Smooth muscle cell (in vitro differentiated cells): ENCODE measurements around the gene WFS1. TPM values are rescaled to one million over a fixed set of nuclear protein-coding genes. Genes with fewer than 3 reads are reported as not detected.

Experiments
- DNase-seq: peaks from one replicate; lab custom pipeline; 2025; ENCODE audit not compliant: unreplicated experiment; lab: John Stamatoyannopoulos, UW
- H2AFZ ChIP-seq: fragments of 200-600 bp; sonication (generic); 2 replicates; pipeline ENCODE4 v1.6.0; 2016; ENCODE audit warnings: antibody characterized with exemption, low read depth, mild to moderate bottlenecking
- H3F3A ChIP-seq: fragments of 200-600 bp; sonication (generic); 2 replicates; pipeline ENCODE4 v1.6.0; 2017; ENCODE audit warnings: antibody characterized with exemption, low read depth
- H3K27ac ChIP-seq: fragments of 200-600 bp; sonication (generic); 2 replicates; pipeline ENCODE4 v1.5.1; 2016; ENCODE audit warnings: low read depth, mild to moderate bottlenecking
- H3K27me3 ChIP-seq: fragments of 200-600 bp; sonication (generic); 2 replicates; pipeline ENCODE4 v1.6.1; 2016; ENCODE audit warnings: low read depth, mild to moderate bottlenecking
- H3K36me3 ChIP-seq: fragments of 200-600 bp; sonication (generic); 2 replicates; pipeline ENCODE4 v1.5.1; 2016; ENCODE audit warnings: low read depth
- H3K4me1 ChIP-seq: fragments of 200-600 bp; sonication (generic); 2 replicates; pipeline ENCODE4 v1.5.1; 2016; ENCODE audit warnings: low read depth
- H3K4me2 ChIP-seq: fragments of 200-600 bp; sonication (generic); 2 replicates; pipeline ENCODE4 v1.6.0; 2016; ENCODE audit warnings: mild to moderate bottlenecking
- H3K4me3 ChIP-seq: fragments of 200-600 bp; sonication (generic); 2 replicates; pipeline ENCODE4 v1.5.1; 2016; ENCODE audit warnings: mild to moderate bottlenecking
- H3K79me2 ChIP-seq: fragments of 200-600 bp; sonication (generic); 2 replicates; pipeline ENCODE4 v1.6.0; 2016; ENCODE audit warnings: low read depth, mild to moderate bottlenecking
- H3K9ac ChIP-seq: fragments of 200-600 bp; sonication (generic); 2 replicates; pipeline ENCODE4 v1.6.0; 2016; ENCODE audit warnings: low read depth
- H3K9me3 ChIP-seq: fragments of 200-600 bp; sonication (generic); replicated peaks from 2 replicates; pipeline ENCODE4 v1.5.1; 2016; ENCODE audit warnings: low read depth
- H4K20me1 ChIP-seq: fragments of 200-600 bp; sonication (generic); 2 replicates; pipeline ENCODE4 v1.6.0; 2016; ENCODE audit warnings: low read depth
- CTCF ChIP-seq: fragments of 200-600 bp; sonication (generic); IDR thresholded peaks from 2 replicates; pipeline ENCODE4 v1.5.1; 2017; ENCODE audit warnings: borderline replicate concordance, mild to moderate bottlenecking, antibody characterized with exemption; ENCODE audit not compliant: insufficient read depth, poor library complexity, severe bottlenecking
- WGBS: methylation state at CpG from one replicate; pipeline ENCODE4 v1.1.7; 2016; ENCODE audit warnings: low lambda C conversion rate; 5-methylcytosine and 5-hydroxymethylcytosine counted together
- polyA plus RNA-seq: library from polyadenylated mRNA; unstranded; fragments of >200 nt; fragmentation: Nextera tagmentation; extraction: Ambion mirVana; gene quantifications from 2 replicates; pipeline ENCODE4 v1.2.1, GENCODE V29; 2016
- total RNA-seq: library from RNA; depleted of rRNA; stranded (reverse); fragments of >200 nt; gene quantifications from 2 replicates; pipeline ENCODE4 v1.2.3, GENCODE V29; 2014

WFS1 gene
- total and polyA plus RNA-seq, 2 experiments from 2014 or later = 28.6 to 30.2 TPM

DNA sequence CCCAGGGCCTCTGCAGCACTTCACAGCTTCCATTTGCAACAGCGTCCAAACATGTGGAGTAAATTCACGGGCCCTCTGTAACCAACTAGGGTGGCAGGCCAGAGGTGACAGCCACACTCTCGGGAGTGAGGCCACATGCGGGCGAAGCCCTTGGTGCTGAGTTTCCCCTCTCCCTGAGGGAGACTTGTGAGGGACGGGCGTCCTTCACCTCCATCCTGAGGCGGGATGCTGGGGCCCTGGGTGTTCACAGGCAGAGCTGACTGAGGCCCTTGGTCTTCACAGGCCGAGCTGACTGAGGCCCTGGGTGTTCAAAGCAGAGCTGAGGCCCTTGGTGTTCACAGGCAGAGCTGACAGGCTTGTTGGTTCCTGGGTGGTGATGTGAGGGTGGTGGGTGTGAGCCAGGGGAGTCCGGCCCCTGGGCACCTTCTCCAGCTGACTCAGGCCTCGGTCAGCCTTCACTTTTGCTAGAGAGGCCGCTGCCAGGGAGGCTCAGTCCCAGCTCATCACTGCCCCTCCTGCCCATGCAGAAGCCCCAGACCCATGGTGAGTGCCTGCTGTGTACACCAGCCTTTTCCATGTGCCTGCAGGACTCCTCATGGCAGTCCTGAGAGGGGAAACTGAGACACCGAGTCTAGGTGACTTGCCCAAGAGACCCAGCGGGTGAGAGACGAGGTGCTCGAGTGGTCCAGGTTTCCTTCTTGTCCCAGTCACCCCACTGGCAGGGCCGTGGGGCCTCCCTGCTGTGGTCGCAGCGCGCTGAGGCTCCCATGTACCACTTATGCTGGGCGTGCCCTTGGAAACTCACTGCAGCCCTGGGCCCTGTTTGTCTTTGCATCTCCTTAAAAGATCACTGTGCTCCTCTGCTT, 8.5 kb downstream of the WFS1 start:
- peaks cover 97% of the 10 kb centered on the region for H4K20me1 ChIP-seq
- H3K4me1 ChIP-seq = no peaks in the 10 kb centered on the region
- DNase-seq = no peak
- 86% methylated on average over 21 of the region's 21 CpGs for WGBS
- peaks cover 14% of the 10 kb centered on the region for H3K79me2 ChIP-seq
- H3K4me3 ChIP-seq = no peak overlapping the region
- no peak overlapping the region for H2AFZ ChIP-seq
- peak overlapping the region; percentile 70 for H3K4me2 ChIP-seq
- H3K9me3 ChIP-seq = no peaks in the 10 kb centered on the region
- no peaks in the 10 kb centered on the region for H3K27me3 ChIP-seq
- no peak overlapping the region for H3K9ac ChIP-seq
- TF ChIP-seq CTCF = no peak
- no peaks in the 10 kb centered on the region for H3K36me3 ChIP-seq
- H3K27ac ChIP-seq = peak overlapping the region; percentile 19
- H3F3A ChIP-seq = no peaks in the 10 kb centered on the region

DNA sequence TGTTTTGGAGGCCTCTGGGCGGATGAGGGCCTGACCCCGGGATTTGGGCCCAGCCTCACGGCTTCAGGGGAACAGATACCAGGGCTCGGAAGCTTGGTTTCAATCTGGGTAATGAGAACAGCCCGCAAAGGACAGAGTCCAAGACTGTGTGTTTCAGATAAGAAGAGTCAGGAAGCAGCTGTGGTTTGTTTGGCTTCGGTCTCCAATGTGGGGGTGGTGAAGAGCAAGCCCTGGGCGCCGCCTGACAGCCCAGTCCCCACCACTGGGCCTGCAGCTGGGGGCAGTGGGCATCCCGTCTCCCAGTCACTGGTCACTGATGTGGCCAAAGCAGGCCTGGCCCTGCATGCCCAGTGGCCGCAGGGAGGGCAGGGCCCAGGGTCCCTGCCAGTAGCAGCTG, 9.1 kb downstream of the WFS1 start:
- H3K79me2 ChIP-seq = peaks cover 14% of the 10 kb centered on the region
- H3K9me3 ChIP-seq = no peaks in the 10 kb centered on the region
- TF ChIP-seq CTCF = no peak
- H2AFZ ChIP-seq = no peak overlapping the region
- 32% methylated on average over 10 of the region's 10 CpGs for WGBS
- H3K27ac ChIP-seq = peak overlapping the region; percentile 19
- DNase-seq = no peak
- peaks cover 96% of the 10 kb centered on the region for H4K20me1 ChIP-seq
- no peaks in the 10 kb centered on the region for H3F3A ChIP-seq
- H3K36me3 ChIP-seq = no peaks in the 10 kb centered on the region
- H3K4me2 ChIP-seq = peak overlapping the region; percentile 70
- no peak overlapping the region for H3K4me3 ChIP-seq
- no peaks in the 10 kb centered on the region for H3K4me1 ChIP-seq
- H3K27me3 ChIP-seq = no peaks in the 10 kb centered on the region
- no peak overlapping the region for H3K9ac ChIP-seq

DNA sequence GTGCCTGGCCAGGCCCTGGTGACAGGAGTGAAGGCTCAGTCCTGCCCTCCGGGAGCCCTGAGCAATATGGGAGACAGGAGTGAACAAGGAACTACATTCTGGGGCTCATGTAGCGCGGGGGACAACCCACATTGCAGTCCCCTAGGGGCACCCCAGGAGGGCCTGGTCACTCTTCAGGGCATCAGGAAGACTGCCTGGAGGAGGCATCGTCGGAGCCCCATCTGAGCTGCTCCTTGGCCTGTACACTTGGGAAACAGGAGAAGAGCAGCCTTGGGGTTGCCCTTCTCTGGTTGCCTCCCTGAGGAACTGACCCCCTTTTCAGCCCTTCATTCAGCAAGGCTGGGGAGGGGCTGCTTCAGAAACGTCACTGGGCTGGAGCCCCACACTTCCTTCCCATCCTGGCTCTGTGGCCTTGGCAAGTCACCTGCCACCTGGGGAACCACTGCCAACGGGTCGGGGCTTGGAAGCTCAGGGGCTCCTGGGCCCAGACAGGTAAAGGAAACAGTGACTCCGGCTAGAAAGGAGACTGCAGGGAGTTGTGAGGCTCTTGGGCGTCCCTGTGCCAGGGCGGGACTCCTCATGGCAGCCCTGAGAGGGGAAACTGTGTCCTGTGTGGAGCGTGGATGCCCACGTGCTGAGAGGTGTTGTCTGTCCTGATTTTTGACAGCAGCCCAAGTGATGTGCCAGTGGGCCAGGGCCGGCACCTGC, 10.1 kb downstream of the WFS1 start:
- Histone ChIP-seq H3K4me1 (no peaks in the 10 kb centered on the region), H3K27me3 (no peaks in the 10 kb centered on the region), H3K27ac (no peak overlapping the region), H4K20me1 (peaks cover 93% of the 10 kb centered on the region), H3K36me3 (no peaks in the 10 kb centered on the region), H3K4me3 (no peak overlapping the region), H3K79me2 (peaks cover 14% of the 10 kb centered on the region), H3F3A (no peaks in the 10 kb centered on the region), H3K9ac (no peak overlapping the region), H3K4me2 (no peak overlapping the region), H2AFZ (no peak overlapping the region), H3K9me3 (no peaks in the 10 kb centered on the region)
- 95% methylated on average over 14 of the region's 14 CpGs for WGBS
- TF ChIP-seq CTCF = no peak
- no peak for DNase-seq
